Mammary microvascular endothelial cell (primary cell): Measurements from ENCODE around the gene FAM209A. TPM values are rescaled to one million over a fixed set of nuclear protein-coding genes. Genes with fewer than 3 reads are reported as not detected.

Experiments
- total RNA-seq: library from RNA; depleted of rRNA; stranded (reverse); fragments of >200 nt; gene quantifications from 2 replicates; pipeline ENCODE4 v1.2.3, GENCODE V29; 2015

The FAM209A gene
- total RNA-seq: not detected in 2 replicates

GRCh38 chr20:56524444-56524843 is at the start of gene FAM209A:
Gene FAM209A (plus strand): TSS chr20:56524744. CDS start chr20:56524809, 65 bp downstream.

GRCh38 chr20:56532946-56533345 is 8.4 kb downstream of the FAM209A start, which contains the start of gene FAM209B:
Gene FAM209B (plus strand): TSS chr20:56533246. CDS start chr20:56533342, 96 bp downstream.

Other genes starting within 250 kb of the FAM209A start
- 40.2 and 45.6 TPM in 2 replicates for gene FAM210B, start 165.8 kb upstream of the FAM209A start, total RNA-seq
- gene AURKA, start 132.5 kb upstream of the FAM209A start, total RNA-seq: 47.2 and 57.6 TPM in 2 replicates
- 28.2 and 29.4 TPM in 2 replicates for gene CSTF1, start 132.1 kb upstream of the FAM209A start, total RNA-seq
- gene CASS4, start 112.5 kb upstream of the FAM209A start, total RNA-seq: not detected in 2 replicates
- 64.8 and 65.6 TPM in 2 replicates for gene RTF2, start 56.1 kb upstream of the FAM209A start, total RNA-seq
- not detected in 2 replicates for gene FAM209B, start 8.5 kb downstream of the FAM209A start, total RNA-seq
- gene TFAP2C, start 104.6 kb downstream of the FAM209A start, total RNA-seq: not detected in 2 replicates